SK-N-SH (cell line): ENCODE measurements around the gene TTC38. TPM values are rescaled to one million over a fixed set of nuclear protein-coding genes. Genes with fewer than 3 reads are reported as not detected.

Experiments
- CTCF ChIA-PET: fragments of 300-600, 350-600 bp; formaldehyde crosslinking; extraction: SDS; loops from one replicate; lab custom pipeline; 2021; lab: Yijun Ruan, JAX
- POLR2A ChIA-PET: fragments of 350-600 bp; sonication (Branson Sonifier 250); formaldehyde crosslinking; extraction: SDS; loops from one replicate; lab custom pipeline; 2020; ENCODE audit warnings: antibody characterized with exemption, inconsistent platforms; lab: Yijun Ruan, JAX
- DNase-seq: peaks from one replicate; pipeline ENCODE4 v3.0.0; 2012
- H2AFZ ChIP-seq: fragments of 200-600 bp; sonication (generic); 2 replicates; pipeline ENCODE4 v1.8.1; 2016; ENCODE audit warnings: antibody characterized with exemption, mild to moderate bottlenecking, low read depth
- H3F3A ChIP-seq: fragments of 200-600 bp; sonication (generic); replicated peaks from 2 replicates; pipeline ENCODE3; 2016; ENCODE audit warnings: antibody characterized with exemption, mild to moderate bottlenecking; ENCODE audit not compliant: insufficient read depth
- H3K27ac ChIP-seq, 2 experiments: fragments of 200-500 bp in 1 of 2; fragments of 200-600 bp in 1 of 2; sonication (Bioruptor generic) in 1 of 2; sonication (generic), shearing (Covaris generic) in 1 of 2; 2 replicates each; pipeline versions ENCODE4 v1.5.1 to v1.6.1; 2014 to 2016; ENCODE audit warnings: low read depth in 2 of 2, inconsistent platforms in 1 of 2, low read length in 1 of 2, mild to moderate bottlenecking in 1 of 2, mixed read lengths in 1 of 2
- H3K27me3 ChIP-seq: fragments of 200-600 bp; sonication (generic), shearing (Covaris generic); 2 replicates; pipeline ENCODE4 v1.6.1; 2016; ENCODE audit warnings: mixed run types; ENCODE audit not compliant: insufficient read depth
- H3K36me3 ChIP-seq, 2 experiments: fragments of 200-500 bp in 1 of 2; fragments of 200-600 bp in 1 of 2; sonication (Bioruptor generic) in 1 of 2; sonication (generic) in 1 of 2; replicated peaks in 1 of 2; 2 replicates each; pipeline versions ENCODE3 to v1.5.1; 2014 to 2016; ENCODE audit warnings: low read length in 1 of 2, mild to moderate bottlenecking in 1 of 2; ENCODE audit not compliant: insufficient read depth in 2 of 2, control insufficient read depth in 1 of 2
- H3K4me1 ChIP-seq, 2 experiments: fragments of 200-500 bp in 1 of 2; fragments of 200-600 bp in 1 of 2; sonication (Bioruptor generic) in 1 of 2; sonication (generic), shearing (Covaris generic) in 1 of 2; 2 replicates each; pipeline versions ENCODE4 v1.5.1 to v1.6.1; 2014 to 2016; ENCODE audit warnings: low read depth in 1 of 2, low read length in 1 of 2, mixed run types in 1 of 2; ENCODE audit not compliant: insufficient read depth in 2 of 2, control insufficient read depth in 1 of 2
- H3K4me2 ChIP-seq: fragments of 200-600 bp; sonication (generic), shearing (Covaris generic); 2 replicates; pipeline ENCODE4 v1.6.1; 2017; ENCODE audit warnings: mixed run types
- H3K4me3 ChIP-seq, 2 experiments: fragments of 200-500 bp in 1 of 2; fragments of 200-600 bp in 1 of 2; sonication (Bioruptor generic) in 1 of 2; sonication (generic), shearing (Covaris generic) in 1 of 2; 2 replicates each; pipeline versions ENCODE4 v1.5.1 to v1.8.1; 2014 to 2016; ENCODE audit warnings: low read depth in 2 of 2, inconsistent platforms in 1 of 2, low read length in 1 of 2, mild to moderate bottlenecking in 1 of 2, mixed read lengths in 1 of 2, moderate library complexity in 1 of 2
- H3K79me2 ChIP-seq: fragments of 200-600 bp; sonication (generic); 2 replicates; pipeline ENCODE4 v1.8.1; 2017; ENCODE audit warnings: mild to moderate bottlenecking; ENCODE audit not compliant: insufficient read depth
- H3K9ac ChIP-seq: fragments of 200-600 bp; sonication (generic); 2 replicates; pipeline ENCODE4 v1.6.1; 2017; ENCODE audit warnings: mixed run types
- H3K9me2 ChIP-seq: fragments of 200-600 bp; sonication (generic); 2 replicates; pipeline ENCODE4 v1.6.1; 2017; ENCODE audit warnings: mixed run types
- H3K9me3 ChIP-seq: fragments of 200-600 bp; sonication (generic); 2 replicates; pipeline ENCODE4 v1.6.1; 2017; ENCODE audit warnings: mixed run types, mild to moderate bottlenecking, moderate library complexity
- H4K20me1 ChIP-seq: fragments of 200-600 bp; sonication (generic); 2 replicates; pipeline ENCODE4 v1.6.1; 2017; ENCODE audit warnings: mild to moderate bottlenecking, mixed run types; ENCODE audit not compliant: insufficient read depth
- CHD2 ChIP-seq: fragments of 150-350 bp; IDR thresholded peaks from 2 replicates; pipeline ENCODE4 v1.6.1; 2018; ENCODE audit warnings: low read length; ENCODE audit not compliant: partially characterized antibody
- CTCF ChIP-seq: fragments of 200-600 bp; sonication (generic); IDR thresholded peaks from 2 replicates; pipeline ENCODE4 v1.6.1; 2017; ENCODE audit warnings: antibody characterized with exemption, mild to moderate bottlenecking, moderate library complexity
- ELF1 ChIP-seq: IDR thresholded peaks from 2 replicates; pipeline ENCODE4 v1.4.0; 2012
- FOSL2 ChIP-seq: IDR thresholded peaks from 2 replicates; pipeline ENCODE4 v1.4.0; 2012; ENCODE audit warnings: low read depth, mild to moderate bottlenecking, moderate library complexity, borderline replicate concordance
- FOXJ3 ChIP-seq: sonication (generic); formaldehyde crosslinking; IDR thresholded peaks from 2 replicates; pipeline ENCODE4 v1.5.1; 2020; ENCODE audit warnings: mild to moderate bottlenecking, missing genetic modification reagents
- GABPA ChIP-seq: IDR thresholded peaks from 2 replicates; pipeline ENCODE4 v1.4.0; 2012; ENCODE audit warnings: low read depth, mild to moderate bottlenecking
- GATA2 ChIP-seq: sonication (generic); formaldehyde crosslinking; IDR thresholded peaks from 2 replicates; pipeline ENCODE4 v1.5.0; 2020; ENCODE audit warnings: mild to moderate bottlenecking, missing genetic modification reagents
- IRF3 ChIP-seq: fragments of 150-350 bp; IDR thresholded peaks from 2 replicates; pipeline ENCODE4 v1.6.1; 2016; ENCODE audit warnings: mild to moderate bottlenecking, low read depth, low read length
- MEF2A ChIP-seq: IDR thresholded peaks from 2 replicates; pipeline ENCODE4 v1.4.0; 2012; ENCODE audit warnings: low read depth, borderline replicate concordance
- MXI1 ChIP-seq: IDR thresholded peaks from 2 replicates; pipeline ENCODE4 v1.6.1; 2012; ENCODE audit warnings: mild to moderate bottlenecking, low read depth, low read length, improper control_type of control experiment
- NFIC ChIP-seq: IDR thresholded peaks from 2 replicates; pipeline ENCODE4 v1.4.0; 2012; ENCODE audit warnings: borderline replicate concordance
- RAD21 ChIP-seq: IDR thresholded peaks from 2 replicates; pipeline ENCODE4 v1.6.1; 2012; ENCODE audit warnings: mild to moderate bottlenecking, low read length
- RCOR1 ChIP-seq: fragments of 150-350 bp; IDR thresholded peaks from 2 replicates; pipeline ENCODE4 v1.6.1; 2017; ENCODE audit warnings: antibody characterized with exemption, low read length
- REST ChIP-seq: IDR thresholded peaks from 2 replicates; pipeline ENCODE4 v1.6.1; 2012; ENCODE audit warnings: mild to moderate bottlenecking, low read depth, low read length, moderate library complexity
- RFX5 ChIP-seq: IDR thresholded peaks from 2 replicates; pipeline ENCODE4 v1.6.1; 2012; ENCODE audit warnings: mild to moderate bottlenecking, improper control_type of control experiment, low read length
- SMC3 ChIP-seq: IDR thresholded peaks from 2 replicates; pipeline ENCODE4 v1.6.1; 2012; ENCODE audit warnings: low read depth, low read length, improper control_type of control experiment
- TCF12 ChIP-seq: IDR thresholded peaks from 2 replicates; pipeline ENCODE4 v1.4.0; 2012
- TEAD4 ChIP-seq: IDR thresholded peaks from 2 replicates; pipeline ENCODE4 v1.4.0; 2012; ENCODE audit warnings: mild to moderate bottlenecking, borderline replicate concordance; ENCODE audit not compliant: insufficient read depth
- YY1 ChIP-seq: IDR thresholded peaks from 2 replicates; pipeline ENCODE4 v1.4.0; 2012; ENCODE audit warnings: low read depth, mild to moderate bottlenecking
- WGBS: methylation state at CpG from one replicate; pipeline ENCODE4 v1.1.6; 2017; ENCODE audit warnings: low lambda C conversion rate; 5-methylcytosine and 5-hydroxymethylcytosine counted together
- polyA plus RNA-seq, 3 experiments: library from polyadenylated mRNA; depleted of rRNA; stranded (reverse); fragments of >200 nt; gene quantifications; 2 replicates each; pipeline ENCODE4 v1.2.3, GENCODE V29; 2012
- TF ChIP-seq, protein P1 (sequence below): IDR thresholded peaks from 2 replicates; pipeline ENCODE4 v1.4.0; 2012; ENCODE audit warnings: low read depth, borderline replicate concordance

Gene TTC38
- polyA plus RNA-seq, 1 of the 3 experiments (the other 2 are of a cell fraction) = 24.0 TPM

- ChIA-PET POLR2A (no interaction called here), CTCF (interaction anchor here (1.6 to 5.8 kb wide), 3 partner anchors 15 to 293 kb away, joined by 5 to 45 read pairs (median 5); no protein-coding TSS in a partner anchor)
- TF ChIP-seq MXI1 (no peak), RAD21 (no peak), FOXJ3 (CRISPR knock-in tag) (no peak), YY1 (no peak), GATA2 (CRISPR knock-in tag) (no peak), RCOR1 (no peak), GABPA (no peak), NFIC (no peak), SMC3 (no peak), MEF2A (no peak), TEAD4 (no peak), RFX5 (no peak)
- no peak for DNase-seq
- Histone ChIP-seq H3F3A (peaks cover 18% of the 10 kb centered on the region), H4K20me1 (peaks cover 6% of the 10 kb centered on the region; the same call in 1 of the 2 replicates), H2AFZ (no peak overlapping the region), H3K9me3 (no peaks in the 10 kb centered on the region), H3K4me1 (peaks cover 14 to 21% of the 10 kb centered on the region in 2 experiments; a peak in 3 of 4 replicates), H3K4me3 (no peak overlapping the region), H3K79me2 (peaks cover 72% of the 10 kb centered on the region), H3K27me3 (no peaks in the 10 kb centered on the region), H3K36me3 (peaks cover 0 to 8% of the 10 kb centered on the region in 2 experiments), H3K4me2 (no peak overlapping the region), H3K27ac (no peak overlapping the region), H3K9ac (no peak overlapping the region), H3K9me2 (no peaks in the 10 kb centered on the region)
- WGBS = 95% methylated on average over 13 of the region's 13 CpGs
Measured at GRCh38 chr22:46299101-46299500, 31.3 kb downstream of the TTC38 start.

GRCh38 chr22:46300491-46300890 is 32.7 kb downstream of the TTC38 start:
- Histone ChIP-seq H3K27me3 (no peaks in the 10 kb centered on the region), H3K36me3 (peaks cover 0 to 8% of the 10 kb centered on the region in 2 experiments), H3K9me3 (no peaks in the 10 kb centered on the region), H3K4me1 (peaks cover 14 to 19% of the 10 kb centered on the region in 2 experiments; a peak in 3 of 4 replicates), H3F3A (peaks cover 17% of the 10 kb centered on the region), H3K27ac (no peak overlapping the region), H2AFZ (no peak overlapping the region), H3K9me2 (no peaks in the 10 kb centered on the region), H4K20me1 (peaks cover 10% of the 10 kb centered on the region; the same call in 1 of the 2 replicates), H3K4me3 (no peak overlapping the region), H3K4me2 (no peak overlapping the region), H3K9ac (no peak overlapping the region), H3K79me2 (peaks cover 86% of the 10 kb centered on the region)
- no peak for DNase-seq
- WGBS = 92% methylated on average over 7 of the region's 7 CpGs
- ChIA-PET POLR2A (no interaction called here), CTCF (interaction anchor here (1.2 to 1.3 kb wide), 2 partner anchors 54 to 178 kb away, joined by 3 read pairs; no protein-coding TSS in a partner anchor)
- TF ChIP-seq REST (no peak), MEF2A (no peak), TCF12 (no peak), IRF3 (no peak), ELF1 (no peak), FOSL2 (no peak), YY1 (no peak), CHD2 (no peak), GATA2 (CRISPR knock-in tag) (no peak), CTCF (no peak)
- TF ChIP-seq, protein P1, sequence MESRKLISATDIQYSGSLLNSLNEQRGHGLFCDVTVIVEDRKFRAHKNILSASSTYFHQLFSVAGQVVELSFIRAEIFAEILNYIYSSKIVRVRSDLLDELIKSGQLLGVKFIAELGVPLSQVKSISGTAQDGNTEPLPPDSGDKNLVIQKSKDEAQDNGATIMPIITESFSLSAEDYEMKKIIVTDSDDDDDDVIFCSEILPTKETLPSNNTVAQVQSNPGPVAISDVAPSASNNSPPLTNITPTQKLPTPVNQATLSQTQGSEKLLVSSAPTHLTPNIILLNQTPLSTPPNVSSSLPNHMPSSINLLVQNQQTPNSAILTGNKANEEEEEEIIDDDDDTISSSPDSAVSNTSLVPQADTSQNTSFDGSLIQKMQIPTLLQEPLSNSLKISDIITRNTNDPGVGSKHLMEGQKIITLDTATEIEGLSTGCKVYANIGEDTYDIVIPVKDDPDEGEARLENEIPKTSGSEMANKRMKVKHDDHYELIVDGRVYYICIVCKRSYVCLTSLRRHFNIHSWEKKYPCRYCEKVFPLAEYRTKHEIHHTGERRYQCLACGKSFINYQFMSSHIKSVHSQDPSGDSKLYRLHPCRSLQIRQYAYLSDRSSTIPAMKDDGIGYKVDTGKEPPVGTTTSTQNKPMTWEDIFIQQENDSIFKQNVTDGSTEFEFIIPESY = no peak
